Measurements from ENCODE around the gene ZP3.
"Not testable (repeated sequence)": the region's sequence is repeated elsewhere in the genome, so short reads cannot be mapped to it uniquely, and the experiment has no call there.

The ZP3 gene

DNA sequence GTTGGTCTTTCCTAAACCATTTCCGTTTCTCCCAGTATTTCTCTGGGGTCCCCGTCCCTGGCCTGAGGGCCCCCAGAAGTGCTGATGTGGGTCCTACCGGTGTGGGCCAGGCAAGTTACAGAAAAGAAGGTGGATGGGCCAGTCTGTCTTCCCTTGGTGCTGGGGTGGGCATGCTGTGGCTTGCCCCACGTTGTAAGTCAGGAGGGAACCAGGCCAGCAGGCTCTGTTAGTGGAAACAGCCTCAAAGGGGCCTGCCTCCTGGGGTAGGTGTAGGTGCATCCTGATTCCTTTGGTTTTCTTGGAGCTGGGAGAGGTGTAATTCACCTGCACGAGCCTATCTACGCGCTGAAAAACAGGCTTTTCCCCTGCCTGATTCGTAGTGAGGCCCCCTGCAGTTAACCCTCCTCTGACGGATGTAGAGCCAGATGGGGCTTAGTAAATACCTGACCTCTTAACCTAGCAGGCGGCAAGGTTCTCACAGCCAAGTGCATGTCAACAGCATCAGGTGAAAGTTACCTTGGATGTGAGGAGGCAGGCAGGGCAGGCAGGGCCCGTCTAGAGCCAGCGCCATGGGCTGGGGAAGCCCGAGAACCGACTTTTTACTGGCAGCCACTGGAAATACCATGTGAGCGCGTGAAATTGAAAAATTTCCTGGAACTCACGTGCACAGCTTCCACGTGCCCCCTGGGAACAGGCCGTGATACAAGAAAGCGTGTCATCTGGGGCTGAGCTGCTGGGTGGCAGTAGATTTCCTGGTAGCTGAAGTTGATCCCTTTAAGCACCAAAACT is 61.3 kb downstream of the ZP3 start:
- DNase-seq (ENCODE audit: low read depth), result not testable (repeated sequence)

DNA sequence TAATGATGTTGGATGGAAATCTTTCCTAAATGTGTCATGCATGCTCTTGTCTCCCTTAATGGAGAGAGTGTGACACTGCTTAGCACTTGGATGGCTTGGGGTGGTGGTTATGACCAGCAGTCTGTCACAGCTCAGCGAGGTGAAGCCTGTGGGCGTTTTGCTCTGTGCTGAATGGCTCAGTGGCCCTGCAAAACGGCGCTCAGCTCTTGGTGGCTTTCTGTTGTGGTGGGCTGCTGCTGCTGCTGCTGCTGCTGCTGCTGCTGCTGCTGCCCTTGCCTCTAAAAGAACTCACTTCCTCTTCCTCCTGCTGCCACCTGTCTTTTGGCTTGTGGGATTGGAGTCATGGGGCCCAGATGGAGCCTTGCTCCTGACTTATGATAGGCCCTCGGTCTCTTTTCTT is 61.9 kb downstream of the ZP3 start:
- DNase-seq (ENCODE audit: low read depth), result not testable (repeated sequence)

DNA sequence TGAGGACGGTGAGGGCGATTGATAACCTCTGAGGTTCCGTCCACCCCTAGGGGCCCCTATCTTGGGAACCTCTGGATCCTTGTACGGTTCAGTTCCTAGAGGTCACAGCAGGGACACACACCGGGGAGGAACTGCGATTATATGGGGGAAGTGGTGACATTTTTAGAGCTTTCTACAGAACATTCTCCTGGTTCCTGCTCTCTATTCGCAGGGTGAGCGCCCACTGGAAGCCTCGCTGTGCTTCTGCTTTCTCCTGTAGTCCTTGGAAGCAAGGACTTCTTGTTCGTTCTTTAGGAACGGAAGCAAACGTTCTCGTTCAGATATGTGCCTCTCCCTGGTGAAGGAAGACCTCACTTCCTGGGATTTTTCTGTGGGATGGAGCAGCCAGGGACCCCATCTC is 63.2 kb downstream of the ZP3 start:
- DNase-seq (ENCODE audit: low read depth), result not testable (repeated sequence)
